ENCODE measurements around the gene MAN1A1.
"Not testable (repeated sequence)": the region's sequence is repeated elsewhere in the genome, so short reads cannot be mapped to it uniquely, and the experiment has no call there.

The MAN1A1 gene

DNA sequence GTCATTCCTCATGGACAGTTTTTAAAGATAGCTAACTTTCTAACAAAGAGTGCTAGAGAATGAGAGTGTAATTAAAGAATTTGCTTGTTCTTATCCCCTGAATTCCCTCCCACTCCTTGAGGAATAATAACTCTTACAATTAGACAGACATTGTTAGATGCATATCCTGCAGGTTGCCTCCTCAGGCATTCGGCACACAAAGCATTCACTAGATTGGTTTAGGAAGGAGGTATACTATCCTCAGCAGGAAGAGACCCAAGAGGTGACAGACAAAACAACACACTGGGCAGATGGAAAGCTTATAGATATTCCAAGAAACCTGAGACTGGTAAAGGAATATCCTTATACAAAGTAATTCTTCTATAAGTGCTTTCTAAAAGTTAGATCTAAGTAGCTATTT lies 162.0 kb downstream of the MAN1A1 start:
- DNase-seq = no peak

- DNase-seq = no peak
Measured at GRCh38 chr6:119186490-119186889, 163.1 kb downstream of the MAN1A1 start.

DNA sequence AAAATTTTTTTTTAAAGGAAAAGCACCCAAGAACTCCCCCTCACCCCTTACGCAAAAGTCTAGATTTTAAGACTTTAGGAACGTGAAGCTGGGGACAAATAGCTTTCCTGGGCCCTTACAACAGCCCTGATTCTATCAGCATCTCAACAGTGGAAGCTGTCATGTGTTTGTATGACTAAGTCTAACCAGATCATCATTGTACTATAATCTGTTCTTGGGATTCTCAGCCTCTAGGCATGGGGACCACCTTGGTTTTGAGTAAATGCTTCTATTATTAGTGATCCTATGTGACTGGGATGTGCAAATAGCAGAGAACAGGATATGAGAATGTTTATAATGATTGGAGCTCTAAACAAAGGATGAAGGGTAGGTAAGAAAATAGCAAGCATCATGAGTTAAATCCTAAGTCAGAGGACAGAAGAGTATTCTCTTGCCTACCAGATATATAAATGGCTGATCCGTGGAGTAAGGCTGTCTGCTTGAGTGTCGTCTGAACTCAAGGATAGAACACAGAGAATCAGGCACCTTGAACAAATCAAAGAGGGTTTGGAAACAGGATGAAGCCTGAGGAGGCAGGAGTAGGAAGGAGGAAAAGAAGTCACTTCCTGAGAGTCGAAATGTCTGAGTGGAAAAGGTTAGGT lies 165.4 kb downstream of the MAN1A1 start:
- no peak for DNase-seq

DNA sequence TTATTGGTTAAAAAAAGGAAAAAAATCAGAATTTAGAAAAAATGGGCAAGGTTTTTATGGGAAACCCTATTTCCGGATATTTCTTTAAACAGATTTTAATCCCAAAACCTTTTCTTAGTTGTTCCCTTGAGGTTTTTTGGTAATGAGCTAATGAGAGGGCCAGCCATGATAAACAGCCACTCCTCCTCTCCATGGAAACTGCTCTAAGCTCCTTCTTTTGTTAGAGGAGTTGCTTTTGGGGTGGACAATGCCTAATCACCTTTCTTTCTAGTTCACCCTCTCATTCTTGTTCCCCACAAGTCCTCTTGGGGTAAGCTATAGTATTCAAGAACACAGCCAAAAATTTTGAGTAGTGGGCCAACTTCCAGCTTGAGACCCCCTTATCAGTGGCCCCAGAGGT lies 166.1 kb downstream of the MAN1A1 start:
- DNase-seq = no peak

DNA sequence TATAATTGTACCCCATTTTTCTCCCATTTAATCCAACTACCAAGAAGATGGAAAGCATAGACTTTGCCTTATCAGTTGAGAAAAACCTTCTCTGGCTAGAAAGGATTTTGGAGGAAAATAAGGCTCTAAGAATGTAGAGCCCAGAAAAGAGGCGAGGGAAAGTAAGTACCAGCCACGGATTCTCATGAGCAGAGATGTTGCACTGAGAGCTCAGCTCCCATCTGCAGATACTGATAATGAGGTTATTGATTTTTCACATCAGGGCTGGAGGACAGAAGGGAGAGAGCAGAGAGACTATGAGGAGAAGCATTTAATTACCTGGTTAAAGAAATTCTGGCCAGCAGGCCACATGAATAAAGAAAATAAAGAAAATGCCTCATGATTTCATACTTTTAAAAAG lies 166.7 kb downstream of the MAN1A1 start:
- DNase-seq = no peak

DNA sequence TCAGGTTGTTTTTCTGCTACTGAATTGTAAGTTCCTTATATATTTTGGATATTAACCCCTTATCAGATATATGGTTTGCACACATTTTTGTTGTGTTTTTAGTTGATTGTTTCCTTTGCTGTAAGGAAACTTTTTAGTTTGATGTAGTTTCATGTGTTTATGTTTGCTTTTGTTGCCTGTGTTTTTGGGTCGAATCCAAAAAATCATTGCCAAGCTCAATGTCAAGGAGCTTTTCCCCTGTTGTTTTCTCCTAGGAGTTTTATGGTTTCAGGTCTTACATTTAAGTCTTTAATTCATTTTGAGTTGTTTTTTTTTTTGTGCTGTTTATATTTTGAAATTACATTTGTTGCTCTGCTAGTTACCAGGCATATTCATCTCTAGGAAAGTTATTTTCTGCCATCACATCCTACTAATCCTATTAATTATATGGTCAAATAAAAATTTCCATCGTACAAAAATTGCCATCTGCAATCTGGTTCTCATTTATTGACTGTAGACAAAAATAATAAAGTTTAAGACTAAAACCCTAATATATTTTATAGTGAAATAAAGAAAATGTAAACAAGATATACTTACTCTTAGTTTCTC lies 167.3 kb downstream of the MAN1A1 start:
- DNase-seq = no peak

DNA sequence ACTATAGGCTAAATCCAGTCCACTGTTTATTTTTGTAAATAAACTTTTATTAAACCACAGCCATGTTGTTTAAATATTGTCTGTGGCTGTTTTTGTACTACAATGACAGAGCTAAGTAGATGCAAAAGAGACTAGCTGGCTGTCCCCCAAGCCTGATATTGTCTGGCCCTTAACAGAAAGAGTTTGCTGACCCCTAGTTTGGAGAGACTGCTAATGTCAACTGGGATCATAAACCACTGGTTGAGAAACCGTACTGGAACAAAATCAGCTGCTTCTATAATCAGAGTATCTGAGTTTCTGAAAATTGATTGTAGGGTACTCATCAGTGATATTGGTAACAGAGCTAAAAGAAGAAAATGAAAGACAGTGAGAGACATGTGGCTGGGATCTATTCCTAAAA lies 168.5 kb downstream of the MAN1A1 start:
- no peak for DNase-seq

DNA sequence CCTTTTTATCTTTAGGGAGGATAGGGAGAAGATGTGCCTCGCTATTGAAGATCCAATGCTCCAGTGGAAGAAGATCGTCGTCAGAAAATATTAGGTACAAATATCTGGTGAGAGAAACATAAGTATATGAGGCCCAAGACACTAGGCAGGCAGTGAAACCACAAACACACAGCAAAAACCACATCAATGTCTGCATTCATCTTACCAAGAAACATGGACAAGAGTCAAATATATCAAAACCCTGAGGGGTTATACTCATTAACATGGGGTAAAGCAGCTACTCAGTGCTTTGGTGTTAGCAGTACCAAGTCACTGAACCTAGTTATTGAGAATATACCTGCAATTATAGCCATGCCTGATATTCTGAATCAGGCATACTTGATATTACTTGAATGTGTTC lies 169.7 kb downstream of the MAN1A1 start:
- DNase-seq = no peak

- no peak for DNase-seq
Measured at GRCh38 chr6:119179062-119179461, 170.5 kb downstream of the MAN1A1 start.

GRCh38 chr6:119176445-119176844 lies 173.1 kb downstream of the MAN1A1 start:
- DNase-seq = no peak

DNA sequence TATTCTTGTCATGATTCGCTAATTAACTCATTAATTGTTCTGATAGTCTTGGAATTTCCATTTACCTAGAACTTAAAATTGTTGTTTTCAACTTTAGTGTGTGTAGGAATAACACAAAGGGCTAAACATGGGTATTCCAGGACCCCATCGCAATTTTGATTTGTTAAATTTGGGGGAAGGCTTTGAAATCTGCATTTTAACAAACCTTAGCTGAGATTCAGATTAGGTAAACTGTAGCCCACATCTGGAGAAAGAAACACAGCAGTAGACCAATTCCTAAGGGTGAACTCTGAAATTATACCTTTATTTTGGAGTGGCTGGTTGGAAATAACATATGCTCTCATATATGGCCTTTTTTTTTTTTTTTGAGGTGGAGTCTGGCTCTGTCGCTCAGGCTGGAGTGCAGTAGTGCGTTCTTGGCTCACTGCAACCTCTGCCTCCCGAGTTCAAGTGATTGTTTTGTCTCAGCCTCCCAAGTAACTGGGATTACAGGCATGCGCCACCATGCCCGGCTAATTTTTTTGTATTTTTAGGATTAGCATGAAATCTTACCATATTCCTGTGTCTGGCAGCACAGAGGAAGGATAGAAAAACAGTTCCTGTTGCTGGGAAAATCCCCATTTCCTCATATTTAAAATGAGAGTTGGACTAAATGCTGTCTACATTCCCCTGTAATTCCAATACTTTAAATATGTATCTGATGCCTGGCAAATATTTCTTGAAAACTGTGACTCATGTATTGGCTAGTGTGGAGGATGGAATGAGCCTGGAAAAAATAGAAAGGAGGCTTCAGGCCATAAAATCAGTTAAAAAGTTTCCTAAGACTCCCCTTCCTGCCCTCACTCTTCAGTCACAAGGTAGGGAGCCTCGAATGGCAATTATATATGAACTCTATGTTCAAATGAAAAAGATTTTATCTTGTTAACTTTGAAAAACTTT lies 174.4 kb downstream of the MAN1A1 start:
- no peak for DNase-seq

- DNase-seq = no peak
Measured at GRCh38 chr6:119174085-119174445, 175.5 kb downstream of the MAN1A1 start.

DNA sequence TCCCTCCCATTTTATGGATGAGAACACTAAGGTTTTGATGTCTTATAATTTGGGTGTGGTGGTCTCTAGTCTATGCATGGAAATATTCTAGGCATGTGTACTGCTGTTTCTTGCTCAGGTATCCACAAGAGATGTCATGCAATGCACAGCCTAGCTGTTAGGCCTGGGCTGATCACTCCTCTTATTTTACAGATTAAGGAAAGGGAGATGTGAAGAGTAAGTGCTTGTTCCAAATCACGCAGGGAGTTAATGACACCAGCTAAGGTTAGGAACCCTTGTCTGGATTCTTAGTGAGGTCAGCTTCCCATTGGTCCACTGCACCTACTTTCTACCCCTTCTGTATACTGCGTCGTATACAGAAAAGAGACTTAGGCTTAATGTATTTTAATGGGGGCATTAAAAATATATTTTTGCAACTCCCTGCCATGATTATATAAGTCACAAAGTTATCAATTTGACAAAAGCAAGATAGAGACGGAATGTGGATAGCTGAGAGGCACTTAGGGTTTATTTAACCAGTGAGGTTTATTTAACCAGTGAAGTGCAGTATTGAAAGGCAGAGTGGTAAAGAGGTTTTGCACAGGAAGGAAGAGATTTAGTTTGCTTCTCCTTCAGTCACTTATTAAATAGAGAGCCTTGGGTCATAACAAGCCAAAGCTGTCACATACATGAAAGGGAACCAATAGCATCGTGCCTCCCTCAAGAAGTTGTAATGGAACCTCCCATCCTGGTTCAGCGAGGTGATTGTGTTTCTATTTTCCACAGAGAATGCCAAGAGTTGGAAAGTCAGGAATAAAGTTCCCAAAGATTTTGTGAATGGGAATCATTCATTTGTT lies 176.1 kb downstream of the MAN1A1 start:
- DNase-seq = no peak

- DNase-seq = no peak
Measured at GRCh38 chr6:119172824-119173223, 176.7 kb downstream of the MAN1A1 start.

- no peak for DNase-seq
Measured at GRCh38 chr6:119171864-119172588, 177.5 kb downstream of the MAN1A1 start.

DNA sequence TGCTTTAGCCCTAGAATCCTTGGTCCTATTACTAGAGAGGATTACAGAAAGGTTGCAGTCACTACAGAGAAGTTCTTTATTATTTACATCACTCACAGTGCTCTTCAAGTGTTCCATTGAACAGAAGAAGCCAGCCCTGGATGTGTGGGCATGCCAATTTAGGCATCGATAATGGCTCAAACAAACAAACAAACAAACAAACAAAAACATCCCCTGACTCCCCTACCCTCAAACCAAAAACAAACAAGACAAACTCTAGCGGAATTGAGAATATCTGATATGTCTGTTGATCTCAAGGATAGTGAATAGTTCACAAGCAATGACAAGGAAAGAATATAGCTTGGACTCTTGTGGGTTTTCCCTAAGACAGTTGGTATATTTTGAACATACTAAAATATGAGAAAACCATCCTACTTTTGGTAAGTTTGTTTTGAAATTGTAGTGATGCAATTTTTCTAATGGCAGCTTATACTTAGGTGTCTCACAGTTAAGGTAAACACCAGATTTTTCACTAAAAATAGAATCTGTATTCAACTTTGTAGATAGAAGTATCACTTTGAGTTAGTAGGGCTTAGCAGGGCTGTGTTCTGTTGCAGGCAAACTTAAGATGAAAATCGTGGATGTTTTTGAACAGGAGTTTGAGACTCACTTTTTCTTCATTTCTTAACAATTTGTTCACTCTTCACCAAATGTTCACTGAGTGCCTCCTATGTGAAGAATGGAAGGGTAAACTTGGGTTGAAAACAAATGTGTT lies 178.3 kb downstream of the MAN1A1 start:
- no peak for DNase-seq

GRCh38 chr6:119170447-119171087 lies 179.0 kb downstream of the MAN1A1 start:
- DNase-seq = no peak

DNA sequence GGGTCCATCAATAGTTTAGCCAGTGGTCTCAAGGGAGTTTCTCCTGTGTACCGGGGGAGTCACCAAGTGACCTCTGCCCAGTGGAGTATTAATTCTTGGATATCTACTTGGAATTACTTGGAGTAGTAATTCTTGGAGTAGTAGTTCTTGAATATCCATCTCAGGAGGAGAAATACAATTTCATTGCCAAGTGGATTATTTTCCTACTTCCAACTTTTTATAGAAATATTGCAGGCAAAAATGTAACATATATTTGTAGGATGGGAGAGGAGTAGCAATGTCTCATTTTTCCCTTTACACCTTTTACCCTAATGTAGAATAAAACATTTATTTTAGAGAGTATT lies 179.5 kb downstream of the MAN1A1 start:
- DNase-seq = no peak

DNA sequence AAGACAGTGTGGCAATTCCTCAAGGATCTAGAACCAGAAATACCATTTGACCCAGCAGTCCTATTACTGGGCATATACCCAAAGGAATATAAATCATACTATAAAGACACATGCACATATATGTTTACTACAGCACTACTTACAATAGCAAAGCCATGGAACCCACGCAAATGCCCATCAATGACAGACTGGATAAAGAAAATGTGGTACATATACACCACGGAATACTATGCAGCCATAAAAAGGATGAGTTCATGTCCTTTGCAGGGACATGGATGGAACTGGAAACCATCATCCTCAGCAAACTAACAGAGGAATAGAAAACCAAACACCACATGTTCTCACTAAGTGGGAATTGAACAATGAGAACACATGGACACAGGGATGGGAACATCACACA lies 180.2 kb downstream of the MAN1A1 start:
- not testable (repeated sequence) for DNase-seq

DNA sequence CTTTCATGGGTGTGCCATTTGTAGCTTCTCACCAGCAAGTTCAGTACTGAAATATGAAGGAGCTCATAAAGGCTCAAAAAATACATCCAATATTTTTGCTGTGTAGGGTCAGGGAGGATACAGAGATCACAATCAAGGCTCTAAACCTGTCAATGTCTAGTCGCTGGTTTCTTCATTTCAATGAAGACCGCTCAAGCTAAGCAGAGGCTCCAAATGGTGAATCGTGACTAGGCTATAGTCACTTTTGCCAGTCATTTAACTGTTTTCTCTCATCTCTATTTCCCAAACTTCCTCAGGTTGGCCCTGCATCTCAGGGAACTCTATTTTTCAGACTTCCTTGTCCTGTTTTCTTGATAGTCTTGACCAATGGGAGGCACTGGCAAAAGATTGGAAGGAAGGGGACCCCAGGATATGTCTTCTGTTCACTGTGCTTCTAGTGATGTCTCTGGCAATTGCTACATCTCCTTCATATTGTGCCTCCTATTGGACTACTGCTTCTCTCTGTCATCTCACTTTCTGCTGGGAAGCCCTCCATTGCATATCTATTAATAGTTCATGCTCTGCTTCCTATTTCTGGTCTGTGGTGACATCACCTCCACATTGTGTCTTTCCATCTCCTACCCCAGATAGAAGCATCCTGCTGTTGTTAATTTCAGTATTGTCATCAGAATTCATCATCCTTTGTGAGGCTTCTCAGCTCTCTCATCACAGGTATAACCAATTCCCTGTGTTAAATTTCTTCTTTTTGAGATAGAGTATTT lies 183.4 kb downstream of the MAN1A1 start:
- no peak for DNase-seq

GRCh38 chr6:119163006-119163405 lies 186.6 kb downstream of the MAN1A1 start:
- DNase-seq = no peak

Data from stimulated activated CD4-positive, alpha-beta T cell treated with anti-CD3 and anti-CD28 coated beads, Interleukin-12 subunit alpha, Interleukin-12 subunit beta, amount 100 ng/mL, for 4 hours (primary cell).